Lower lobe of right lung (tissue), 2 donors: ENCODE data around the gene CALD1. TPM values are rescaled to one million over a fixed set of nuclear protein-coding genes. Genes with fewer than 3 reads are reported as not detected.

Experiments
- ATAC-seq, 2 donors: fragments of 200-7000 bp; cut with Tn5 transposase; one replicate each; pipeline ENCODE4 v1.9.1; 2020 to 2022; ENCODE audit warnings: mild to moderate bottlenecking in 2 of 2, moderate library complexity in 2 of 2
- DNase-seq: peaks from one replicate; pipeline ENCODE4 v3.0.0-alpha.2; 2020
- H3K27ac ChIP-seq: fragments of 200-600 bp; one replicate; pipeline ENCODE4 v1.8.0; 2022
- H3K27me3 ChIP-seq: fragments of 200-600 bp; one replicate; pipeline ENCODE4 v1.8.0; 2022; ENCODE audit warnings: low read depth
- H3K36me3 ChIP-seq: fragments of 200-600 bp; one replicate; pipeline ENCODE4 v1.8.0; 2022; ENCODE audit warnings: mild to moderate bottlenecking
- H3K4me1 ChIP-seq: fragments of 200-600 bp; one replicate; pipeline ENCODE4 v1.8.0; 2022
- H3K4me3 ChIP-seq: fragments of 200-600 bp; one replicate; pipeline ENCODE4 v1.8.0; 2022; ENCODE audit warnings: mild to moderate bottlenecking
- H3K9me3 ChIP-seq: fragments of 200-600 bp; one replicate; pipeline ENCODE4 v1.8.0; 2022
- intact Hi-C: fragments of 100-400 bp; cut with DNase I; formaldehyde crosslinking; loops from one replicate; pipeline ENCODE4 v1.11.0; 2022
- total RNA-seq: library from RNA; stranded (reverse); fragmentation: NEBNext Ultra II Directional; extraction: Animal tissue kit (Norgen Biotek cat#: 25700); gene quantifications from one replicate; pipeline ENCODE4 v1.2.1, GENCODE V29; 2021
- TF ChIP-seq, protein P1 (sequence below): fragments of 200-600 bp; IDR thresholded peaks from one replicate; pipeline ENCODE4 v1.8.0; 2022; ENCODE audit warnings: antibody characterized with exemption, mild to moderate bottlenecking
- donor health status: DM: no; HTN: yes; CAD: no; lungs with severe emphysema.

The CALD1 gene
- total RNA-seq, 1 donor from 2014 or later = 140 TPM

DNA sequence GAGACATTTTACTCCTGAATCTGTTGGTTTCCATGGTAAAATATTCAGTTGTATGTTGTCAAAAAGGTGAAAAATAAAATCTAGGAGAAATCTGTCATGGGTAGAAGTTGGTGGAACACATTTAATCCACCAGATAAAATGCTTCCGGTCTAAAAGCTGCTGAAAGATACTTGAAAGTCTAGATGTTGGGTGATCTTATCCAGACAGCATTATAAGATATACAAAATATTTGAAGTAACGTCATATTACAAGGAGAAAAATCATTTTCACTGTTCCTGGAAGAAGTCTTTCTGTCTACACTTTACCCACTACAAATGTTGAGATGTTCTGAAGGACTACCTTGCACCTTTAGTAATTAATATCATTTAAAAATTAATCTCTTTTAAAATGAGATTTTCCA is 40.9 kb downstream of the CALD1 start:
- no peaks in the 10 kb centered on the region for H3K4me1 ChIP-seq
- no peak overlapping the region for H3K4me3 ChIP-seq
- ATAC-seq = no peak
- no peak overlapping the region for H3K27ac ChIP-seq
- H3K27me3 ChIP-seq = no peaks in the 10 kb centered on the region
- TF ChIP-seq, protein P1, sequence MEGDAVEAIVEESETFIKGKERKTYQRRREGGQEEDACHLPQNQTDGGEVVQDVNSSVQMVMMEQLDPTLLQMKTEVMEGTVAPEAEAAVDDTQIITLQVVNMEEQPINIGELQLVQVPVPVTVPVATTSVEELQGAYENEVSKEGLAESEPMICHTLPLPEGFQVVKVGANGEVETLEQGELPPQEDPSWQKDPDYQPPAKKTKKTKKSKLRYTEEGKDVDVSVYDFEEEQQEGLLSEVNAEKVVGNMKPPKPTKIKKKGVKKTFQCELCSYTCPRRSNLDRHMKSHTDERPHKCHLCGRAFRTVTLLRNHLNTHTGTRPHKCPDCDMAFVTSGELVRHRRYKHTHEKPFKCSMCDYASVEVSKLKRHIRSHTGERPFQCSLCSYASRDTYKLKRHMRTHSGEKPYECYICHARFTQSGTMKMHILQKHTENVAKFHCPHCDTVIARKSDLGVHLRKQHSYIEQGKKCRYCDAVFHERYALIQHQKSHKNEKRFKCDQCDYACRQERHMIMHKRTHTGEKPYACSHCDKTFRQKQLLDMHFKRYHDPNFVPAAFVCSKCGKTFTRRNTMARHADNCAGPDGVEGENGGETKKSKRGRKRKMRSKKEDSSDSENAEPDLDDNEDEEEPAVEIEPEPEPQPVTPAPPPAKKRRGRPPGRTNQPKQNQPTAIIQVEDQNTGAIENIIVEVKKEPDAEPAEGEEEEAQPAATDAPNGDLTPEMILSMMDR = no peak
- no peaks in the 10 kb centered on the region for H3K36me3 ChIP-seq
- DNase-seq = no peak
- intact Hi-C loops = no loop called here
- no peaks in the 10 kb centered on the region for H3K9me3 ChIP-seq

DNA sequence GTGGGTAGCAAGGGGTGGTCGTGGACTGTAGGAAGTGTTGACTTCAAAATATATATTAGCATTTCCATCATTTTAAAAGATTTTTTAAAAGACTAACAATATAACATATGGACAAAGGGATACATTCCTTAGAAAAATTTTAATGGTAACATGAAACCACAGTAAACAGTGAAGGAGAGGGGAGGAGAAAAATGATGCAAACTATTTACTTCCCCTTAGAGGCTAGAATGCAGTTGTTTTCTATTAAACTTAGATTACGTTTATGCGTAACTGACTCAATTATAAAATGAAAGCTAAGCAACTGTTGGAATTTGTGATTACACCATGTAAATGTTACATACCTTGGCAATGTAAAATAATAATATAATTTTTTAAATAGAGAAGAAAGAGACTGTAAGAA is 41.3 kb downstream of the CALD1 start:
- ATAC-seq = no peak
- Histone ChIP-seq H3K36me3 (no peaks in the 10 kb centered on the region), H3K9me3 (no peaks in the 10 kb centered on the region), H3K4me1 (no peaks in the 10 kb centered on the region), H3K4me3 (no peak overlapping the region), H3K27me3 (no peaks in the 10 kb centered on the region), H3K27ac (no peak overlapping the region)
- no peak for DNase-seq
- intact Hi-C loops = no loop called here
- TF ChIP-seq, protein P1 = no peak

DNA sequence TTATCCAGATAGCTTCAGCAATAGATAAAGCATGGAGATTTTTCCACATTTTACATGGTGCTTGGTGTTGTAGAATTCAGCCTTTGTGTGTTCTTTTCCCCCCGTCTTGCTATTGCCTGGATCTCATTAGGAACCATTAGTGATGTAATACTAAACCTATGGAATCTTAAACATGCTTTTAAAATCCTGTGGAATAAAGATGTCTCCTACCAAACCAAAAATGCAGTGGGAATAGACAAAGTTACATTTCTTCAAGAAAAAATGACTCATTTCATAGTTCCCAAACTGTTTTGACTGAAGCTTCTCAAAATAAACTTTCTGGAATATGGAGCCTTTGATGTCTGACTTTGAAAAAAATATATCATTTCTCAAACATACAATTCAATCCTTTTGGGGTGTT is 44.0 kb downstream of the CALD1 start:
- Histone ChIP-seq H3K36me3 (no peaks in the 10 kb centered on the region), H3K27ac (no peak overlapping the region), H3K4me1 (no peaks in the 10 kb centered on the region), H3K27me3 (no peaks in the 10 kb centered on the region), H3K4me3 (no peak overlapping the region), H3K9me3 (no peaks in the 10 kb centered on the region)
- TF ChIP-seq, protein P1 = no peak
- intact Hi-C loops = no loop called here
- no peak for ATAC-seq
- DNase-seq = no peak

DNA sequence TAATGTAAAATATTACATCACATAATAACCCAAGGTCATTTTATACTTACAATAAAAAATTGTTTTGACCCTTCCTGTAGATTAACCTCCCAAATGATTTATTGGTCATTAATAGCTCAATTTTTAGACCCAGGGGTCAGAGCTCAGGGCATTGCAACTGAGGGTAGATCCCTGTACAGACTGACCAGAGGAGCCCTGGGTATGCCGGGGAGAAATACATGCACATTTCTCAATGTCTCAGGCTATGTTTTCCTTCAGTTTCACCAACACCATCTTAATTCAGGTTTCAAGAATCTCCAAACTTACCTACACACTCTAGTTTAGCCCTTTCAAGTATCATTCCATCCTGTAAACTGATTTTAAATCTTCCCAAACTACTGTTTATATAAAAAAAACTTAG is 46.2 kb downstream of the CALD1 start:
- Histone ChIP-seq H3K36me3 (no peaks in the 10 kb centered on the region), H3K4me1 (peaks cover 4% of the 10 kb centered on the region), H3K4me3 (no peak overlapping the region), H3K9me3 (no peaks in the 10 kb centered on the region), H3K27ac (no peak overlapping the region), H3K27me3 (no peaks in the 10 kb centered on the region)
- TF ChIP-seq, protein P1 = no peak
- DNase-seq = no peak
- intact Hi-C loops = no loop called here
- no peak for ATAC-seq

DNA sequence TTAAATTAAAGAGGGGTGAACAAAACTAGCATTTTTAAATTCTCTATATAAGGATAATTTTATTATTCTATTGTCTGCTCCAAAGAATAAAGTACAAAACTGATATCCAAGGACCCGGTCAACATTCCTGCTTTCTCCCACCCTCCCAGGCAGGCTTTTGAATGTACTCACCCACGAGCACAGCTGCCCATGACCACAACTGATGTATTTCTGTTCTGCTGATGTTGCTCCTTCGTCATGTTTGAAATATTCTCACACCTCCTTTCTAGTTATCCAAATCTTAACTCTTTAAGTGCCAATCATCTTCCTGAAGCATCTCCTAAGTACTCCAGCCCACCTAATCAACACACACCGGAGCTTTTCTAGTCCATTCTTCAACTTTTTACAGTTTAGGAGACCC is 46.7 kb downstream of the CALD1 start:
- H3K36me3 ChIP-seq = no peaks in the 10 kb centered on the region
- intact Hi-C loops = no loop called here
- H3K9me3 ChIP-seq = no peaks in the 10 kb centered on the region
- no peaks in the 10 kb centered on the region for H3K27me3 ChIP-seq
- peaks cover 4% of the 10 kb centered on the region for H3K4me1 ChIP-seq
- H3K4me3 ChIP-seq = no peak overlapping the region
- no peak overlapping the region for H3K27ac ChIP-seq
- DNase-seq (no peak), ATAC-seq (no peak)
- TF ChIP-seq, protein P1 = no peak

DNA sequence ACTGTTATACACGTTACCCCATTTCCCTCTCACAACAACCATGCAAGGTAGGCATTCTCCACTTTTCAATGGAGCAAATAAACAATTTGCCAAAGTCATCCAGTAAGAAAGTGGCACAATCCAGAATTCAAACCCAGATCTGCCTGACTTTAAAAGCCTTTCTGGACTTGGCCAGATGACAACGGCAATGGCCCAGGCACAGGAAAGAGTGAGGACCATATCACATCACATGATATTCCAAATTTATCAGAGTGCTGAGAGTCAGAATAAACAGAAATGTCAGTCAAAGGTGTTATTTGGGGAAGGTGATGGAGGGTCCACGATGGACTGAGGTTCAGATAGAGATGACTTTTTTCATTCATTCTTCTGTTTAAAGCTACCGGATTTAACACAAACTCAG is 48.0 kb downstream of the CALD1 start:
- Histone ChIP-seq H3K4me3 (no peak overlapping the region), H3K27ac (no peak overlapping the region), H3K27me3 (no peaks in the 10 kb centered on the region), H3K4me1 (peaks cover 4% of the 10 kb centered on the region), H3K36me3 (no peaks in the 10 kb centered on the region), H3K9me3 (no peaks in the 10 kb centered on the region)
- DNase-seq (no peak), ATAC-seq (no peak)
- intact Hi-C loops = no loop called here
- TF ChIP-seq, protein P1 = no peak
